PC-3 (cell line): ENCODE data around the gene RCCD1.

Experiments
- EZH2 ChIP-seq: fragments of 300-600 bp; sonication (generic); IDR thresholded peaks from one replicate; pipeline ENCODE4 v1.6.1; 2017; ENCODE audit warnings: antibody characterized with exemption, mild to moderate bottlenecking, low read length; ENCODE audit not compliant: unreplicated experiment
- TF ChIP-seq, protein P1 (sequence below): fragments of 300-600 bp; sonication (generic); conservative IDR thresholded peaks from 2 replicates; pipeline ENCODE4 v1.5.1; 2017; ENCODE audit warnings: antibody characterized with exemption, low read depth, mild to moderate bottlenecking, low read length

DNA sequence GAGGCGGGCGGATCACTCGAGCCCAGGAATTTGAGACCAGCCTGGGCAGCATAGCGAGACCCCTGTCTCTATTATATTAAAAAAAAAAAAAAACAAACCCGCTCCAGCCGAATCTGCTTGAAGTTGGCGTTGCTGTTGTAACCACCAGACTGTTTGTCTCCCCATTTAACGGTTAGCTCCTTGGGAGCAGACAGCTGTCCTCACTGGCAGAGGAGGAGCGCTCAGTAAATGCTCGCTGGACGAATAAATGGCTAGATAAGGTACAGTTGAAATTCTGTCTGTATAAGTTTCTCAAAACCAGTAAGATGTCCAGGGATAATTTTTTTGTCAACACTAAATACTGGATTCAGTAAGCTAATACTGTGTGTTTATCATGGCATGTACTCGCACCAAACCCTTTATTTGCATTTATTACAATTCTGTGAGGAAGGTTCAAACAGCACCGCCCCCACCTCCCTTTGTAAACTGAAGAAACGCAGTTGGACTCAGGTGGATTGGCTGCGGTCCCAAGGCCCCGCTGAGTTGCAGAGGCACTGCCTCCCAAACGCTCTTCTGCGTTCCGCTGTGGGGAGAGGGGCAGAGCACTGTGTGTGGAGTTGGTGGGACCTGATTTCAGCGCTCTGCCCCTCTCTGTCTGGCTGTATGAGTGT lies 1.1 kb downstream of the RCCD1 start:
- TF ChIP-seq, protein P1, sequence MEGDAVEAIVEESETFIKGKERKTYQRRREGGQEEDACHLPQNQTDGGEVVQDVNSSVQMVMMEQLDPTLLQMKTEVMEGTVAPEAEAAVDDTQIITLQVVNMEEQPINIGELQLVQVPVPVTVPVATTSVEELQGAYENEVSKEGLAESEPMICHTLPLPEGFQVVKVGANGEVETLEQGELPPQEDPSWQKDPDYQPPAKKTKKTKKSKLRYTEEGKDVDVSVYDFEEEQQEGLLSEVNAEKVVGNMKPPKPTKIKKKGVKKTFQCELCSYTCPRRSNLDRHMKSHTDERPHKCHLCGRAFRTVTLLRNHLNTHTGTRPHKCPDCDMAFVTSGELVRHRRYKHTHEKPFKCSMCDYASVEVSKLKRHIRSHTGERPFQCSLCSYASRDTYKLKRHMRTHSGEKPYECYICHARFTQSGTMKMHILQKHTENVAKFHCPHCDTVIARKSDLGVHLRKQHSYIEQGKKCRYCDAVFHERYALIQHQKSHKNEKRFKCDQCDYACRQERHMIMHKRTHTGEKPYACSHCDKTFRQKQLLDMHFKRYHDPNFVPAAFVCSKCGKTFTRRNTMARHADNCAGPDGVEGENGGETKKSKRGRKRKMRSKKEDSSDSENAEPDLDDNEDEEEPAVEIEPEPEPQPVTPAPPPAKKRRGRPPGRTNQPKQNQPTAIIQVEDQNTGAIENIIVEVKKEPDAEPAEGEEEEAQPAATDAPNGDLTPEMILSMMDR, result no peak
- TF ChIP-seq EZH2, result no peak
